Psoas muscle (tissue), 8 donors: ENCODE measurements around the gene CALCR. TPM values are rescaled to one million over a fixed set of nuclear protein-coding genes. Genes with fewer than 3 reads are reported as not detected.
A peak's percentile ranks its signal among the peaks of the same experiment; 100 is the strongest.

Source experiments
- ATAC-seq, 4 donors: fragments of 200-7000 bp; cut with Tn5 transposase; one replicate each; pipeline ENCODE4 v1.9.1; 2020; ENCODE audit warnings: moderate library complexity in 3 of 4, mild to moderate bottlenecking in 2 of 4
- DNase-seq, 2 donors: peaks; one replicate each; pipeline ENCODE4 v3.0.0-alpha.2; 2020
- H3K27ac ChIP-seq: fragments of 200-600 bp; one replicate; pipeline ENCODE4 v1.8.0; 2022
- H3K27me3 ChIP-seq, 3 donors: fragments of 200-600 bp in 1 of 3; one replicate each; pipeline versions ENCODE4 v1.6.1 to v1.8.0; 2013 to 2022; ENCODE audit warnings: low read length in 2 of 3, mild to moderate bottlenecking in 2 of 3, moderate library complexity in 1 of 3; ENCODE audit not compliant: insufficient read depth in 3 of 3
- H3K36me3 ChIP-seq, 2 donors: fragments of 200-600 bp in 1 of 2; one replicate each; pipeline versions ENCODE4 v1.6.1 to v1.8.0; 2013 to 2022; ENCODE audit warnings: low read depth in 1 of 2, mild to moderate bottlenecking in 1 of 2, moderate library complexity in 1 of 2; ENCODE audit not compliant: insufficient read depth in 1 of 2
- H3K4me1 ChIP-seq: fragments of 200-600 bp; one replicate; pipeline ENCODE4 v1.8.0; 2022
- H3K4me3 ChIP-seq: fragments of 200-600 bp; one replicate; pipeline ENCODE4 v1.8.0; 2022; ENCODE audit warnings: mild to moderate bottlenecking
- H3K9me3 ChIP-seq: fragments of 200-600 bp; one replicate; pipeline ENCODE4 v1.8.0; 2022
- CTCF ChIP-seq: fragments of 200-600 bp; IDR thresholded peaks from one replicate; pipeline ENCODE4 v1.8.0; 2022; ENCODE audit warnings: antibody characterized with exemption
- WGBS, 3 donors: extraction: QIAGEN DNeasy Blood & Tissue Kit; methylation state at CpG; one replicate each; pipeline versions ENCODE4 v1.1.6 to v1.1.7; 2013; 5-methylcytosine and 5-hydroxymethylcytosine counted together
- intact Hi-C, 2 donors: fragments of 100-400 bp; cut with DNase I; formaldehyde crosslinking; loops; one replicate each; pipeline versions ENCODE4 v1.11.0 to v1.14.2; 2022
- long read RNA-seq, 2 donors: library from polyadenylated mRNA; unstranded; transcript quantifications; one replicate each; pipeline ENCODE4 v2.0.0, GENCODE V29; 2021
- polyA plus RNA-seq, 3 donors: library from polyadenylated mRNA; stranded (reverse); fragments of 200-250 nt; gene quantifications; one replicate each; pipeline ENCODE4 v1.2.3, GENCODE V29; 2013
- total RNA-seq, 4 donors: library from RNA; stranded (reverse); fragmentation: NEBNext Ultra II Directional in 2 of 4; extraction: Animal tissue kit (Norgen Biotek cat#: 25700) in 2 of 4; gene quantifications; one replicate each; pipeline versions ENCODE4 v1.2.1 to v1.2.4, GENCODE V29; 2021 to 2023
- donor health status: healthy with polysubstance abuse.
- donor health status: DM: no; HTN: no; CAD: no; lungs with moderate emphysema.
- donor health status: Bipolar disorder and iron deficiency.
- donor health status: healthy.
- donor health status: DM: yes; HTN: yes; CAD: no.
- donor health status: DM: no; HTN: no; CAD: no.
- donor health status: DM: no; HTN: no; CAD: no.
- donor health status: DM: yes; HTN: yes; CAD: no.

The CALCR gene
- total RNA-seq (1 to 10 TPM in 1 of 4 donors, under 1 TPM in 3; 0.63 to 1.0 (median 0.78) TPM), polyA plus RNA-seq (under 1 TPM; 0.23 to 0.96 (median 0.34) TPM)
- long read RNA-seq, donor 1, partial matches to known transcripts = 0 of 1 reads
- long read RNA-seq, donor 1, other reads (novel, unspliced or antisense) = 0 of 1 reads
- long read RNA-seq, donor 2, partial matches to known transcripts = 0 of 1 reads
- long read RNA-seq, donor 2, other reads (novel, unspliced or antisense) = 0 of 1 reads

GRCh38 chr7:93574646-93575554, at the start of gene CALCR:
TSS of gene CALCR (minus strand) at chr7:93574724. CDS start at chr7:93486981, 87,743 bp downstream.
- intact Hi-C loops = no loop called here
- 0 to 1% (median 0%) methylated on average over 44 to 46 of the region's 46 CpGs for WGBS, 3 donors
- ATAC-seq (peak in 2 of 4 donors; percentile 35 to 49), DNase-seq (no peak)
- no peaks in the 10 kb centered on the region for H3K9me3 ChIP-seq
- no peaks in the 10 kb centered on the region for H3K4me1 ChIP-seq
- peak within 1 kb of the TSS; percentile 36 for H3K4me3 ChIP-seq
- no peak for TF ChIP-seq CTCF
- H3K27ac ChIP-seq = no peak within 1 kb of the TSS
- no peaks in the 10 kb centered on the region for H3K36me3 ChIP-seq
- peaks cover 8 to 32% (median 13%) of the 10 kb centered on the region in 3 donors for H3K27me3 ChIP-seq

GRCh38 chr7:93623816-93624215, 49.3 kb upstream of the CALCR start:
- Histone ChIP-seq H3K4me3 (no peak overlapping the region), H3K36me3 (no peaks in the 10 kb centered on the region), H3K4me1 (no peaks in the 10 kb centered on the region), H3K27ac (no peak overlapping the region), H3K9me3 (no peaks in the 10 kb centered on the region), H3K27me3 (no peaks in the 10 kb centered on the region)
- TF ChIP-seq CTCF = no peak
- intact Hi-C loops = no loop called here
- DNase-seq (no peak), ATAC-seq (no peak)
- 97 to 100% (median 100%) methylated on average over 1 of the region's 1 CpG for WGBS, 3 donors

DNA sequence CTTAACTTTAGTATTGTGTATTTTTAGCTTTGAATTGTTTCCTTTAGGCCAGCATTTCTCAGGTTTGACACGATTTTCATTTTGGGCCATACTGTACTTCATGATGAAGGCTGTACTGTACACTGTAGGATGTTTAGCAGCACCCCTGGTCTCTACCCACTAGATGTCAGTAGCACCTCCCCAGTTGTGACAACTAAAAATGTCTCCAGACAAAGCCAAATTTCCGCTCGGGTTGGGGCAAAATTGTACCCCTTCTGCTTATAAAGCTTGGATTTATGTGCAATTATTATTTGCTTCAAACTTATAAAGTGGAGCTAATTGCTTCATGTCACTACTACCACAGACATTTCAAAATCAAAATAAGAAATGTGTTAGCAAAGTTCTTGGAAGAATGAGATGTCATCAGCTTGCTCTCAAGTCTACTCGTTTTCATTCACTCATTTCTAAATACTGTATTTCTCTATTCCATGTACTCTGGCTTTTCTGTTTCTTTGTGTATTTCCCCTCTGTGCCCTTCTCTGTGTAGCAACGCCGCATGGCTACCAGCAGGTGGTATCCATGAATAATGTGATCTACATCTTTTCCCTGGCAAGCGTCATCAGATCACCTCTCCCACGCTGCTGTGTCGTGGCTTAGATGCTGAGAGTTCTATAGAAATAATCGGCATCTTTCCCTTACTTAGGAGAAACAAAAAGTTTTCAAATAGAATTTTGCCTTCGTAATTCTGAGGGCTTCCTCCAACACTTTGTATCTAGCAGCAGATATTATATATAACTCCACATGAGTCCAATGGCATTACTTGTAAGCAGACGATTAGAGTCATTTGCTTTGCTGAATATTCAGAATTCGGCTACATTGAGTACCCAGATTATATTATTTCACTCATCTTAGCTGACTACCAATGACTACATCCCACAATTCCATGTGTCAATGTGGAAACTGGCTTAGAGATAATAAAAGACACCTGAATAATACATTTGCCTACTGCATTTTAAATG, 47.8 kb upstream of the CALCR start:
- intact Hi-C loops = no loop called here
- Histone ChIP-seq H3K4me1 (no peaks in the 10 kb centered on the region), H3K9me3 (no peaks in the 10 kb centered on the region), H3K36me3 (no peaks in the 10 kb centered on the region), H3K4me3 (no peak overlapping the region), H3K27me3 (no peaks in the 10 kb centered on the region), H3K27ac (no peak overlapping the region)
- ATAC-seq (no peak), DNase-seq (no peak)
- WGBS, 3 donors = 45 to 51% (median 49%) methylated on average over 13 of the region's 13 CpGs
- TF ChIP-seq CTCF = no peak

DNA sequence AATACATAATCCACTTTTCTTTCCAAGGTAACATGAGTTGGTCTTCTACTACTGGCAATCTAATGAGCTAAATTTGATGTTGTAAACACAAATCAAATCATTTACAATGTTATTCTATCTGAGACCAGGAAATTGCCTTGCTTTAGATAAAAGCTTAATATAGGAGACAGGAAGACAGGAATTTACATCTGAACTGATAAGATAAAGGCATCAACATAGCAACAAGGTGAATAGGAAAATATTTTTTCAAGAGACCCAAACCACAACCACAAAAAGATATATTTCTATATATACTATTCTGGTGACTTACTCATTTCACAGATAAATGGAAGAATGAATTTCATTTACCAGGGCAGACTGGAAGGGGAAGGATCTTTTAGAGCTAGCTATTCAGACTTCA, 46.3 kb upstream of the CALCR start:
- TF ChIP-seq CTCF = no peak
- H3K4me3 ChIP-seq = no peak overlapping the region
- H3K4me1 ChIP-seq = no peaks in the 10 kb centered on the region
- ATAC-seq = no peak
- no peaks in the 10 kb centered on the region for H3K9me3 ChIP-seq
- no peaks in the 10 kb centered on the region for H3K27me3 ChIP-seq
- no peak for DNase-seq
- intact Hi-C loops = no loop called here
- H3K27ac ChIP-seq = no peak overlapping the region
- no peaks in the 10 kb centered on the region for H3K36me3 ChIP-seq
